Fibroblast of lung (primary cell): ENCODE results near the gene TTC39B. TPM values are rescaled to one million over a fixed set of nuclear protein-coding genes. Genes with fewer than 3 reads are reported as not detected.
A peak's percentile ranks its signal among the peaks of the same experiment; 100 is the strongest.

Experiments
- DNase-seq, 2 donors: peaks; one replicate each; pipeline versions ENCODE4 v3.0.0 to v3.0.0-alpha.2; 2010; ENCODE audit warnings: low read depth in 2 of 2
- H2AFZ ChIP-seq: 2 replicates; pipeline ENCODE4 v1.5.1; 2012; ENCODE audit warnings: low read length, control low read depth, inconsistent platforms
- H3K27ac ChIP-seq: 2 replicates; pipeline ENCODE4 v1.5.1; 2011; ENCODE audit warnings: low read length, control low read depth; ENCODE audit not compliant: insufficient read depth
- H3K27me3 ChIP-seq: 2 replicates; pipeline ENCODE4 v1.5.1; 2011; ENCODE audit warnings: mild to moderate bottlenecking, low read length; ENCODE audit not compliant: control insufficient read depth, insufficient read depth
- H3K36me3 ChIP-seq: 2 replicates; pipeline ENCODE4 v1.5.1; 2011; ENCODE audit warnings: low read length; ENCODE audit not compliant: control insufficient read depth, insufficient read depth
- H3K4me1 ChIP-seq: 2 replicates; pipeline ENCODE4 v1.5.1; 2011; ENCODE audit warnings: low read length; ENCODE audit not compliant: control insufficient read depth, insufficient read depth; ENCODE audit errors: extremely low read depth
- H3K4me2 ChIP-seq: 2 replicates; pipeline ENCODE4 v1.5.1; 2011; ENCODE audit warnings: low read length, control low read depth; ENCODE audit not compliant: insufficient read depth; ENCODE audit errors: extremely low read depth
- H3K4me3 ChIP-seq, 4 experiments: fragments of 200-600 bp in 1 of 4; sonication (generic) in 1 of 4; replicated peaks in 1 of 4; 2 replicates each; pipeline ENCODE4 v1.5.1; 2011 to 2016; ENCODE audit warnings: low read length in 4 of 4, low read depth in 3 of 4, mild to moderate bottlenecking in 3 of 4, control low read depth in 2 of 4, inconsistent platforms in 1 of 4, mixed read lengths in 1 of 4; ENCODE audit not compliant: insufficient read depth in 1 of 4; ENCODE audit errors: control extremely low read depth in 1 of 4
- H3K79me2 ChIP-seq: 2 replicates; pipeline ENCODE4 v1.5.1; 2012; ENCODE audit warnings: mild to moderate bottlenecking, low read length, inconsistent platforms; ENCODE audit not compliant: control insufficient read depth, insufficient read depth
- H3K9ac ChIP-seq: 2 replicates; pipeline ENCODE4 v1.5.1; 2011; ENCODE audit warnings: mild to moderate bottlenecking, low read length, control low read depth; ENCODE audit not compliant: insufficient read depth
- H3K9me3 ChIP-seq: 2 replicates; pipeline ENCODE4 v1.5.1; 2012; ENCODE audit warnings: low read depth, low read length; ENCODE audit not compliant: control insufficient read depth, insufficient read depth
- H4K20me1 ChIP-seq: 2 replicates; pipeline ENCODE4 v1.5.1; 2011; ENCODE audit warnings: low read length; ENCODE audit not compliant: control insufficient read depth, insufficient read depth; ENCODE audit errors: extremely low read depth
- EZH2 ChIP-seq: IDR thresholded peaks from 2 replicates; pipeline ENCODE4 v1.5.1; 2012; ENCODE audit warnings: low read length, control low read depth, mild to moderate bottlenecking; ENCODE audit errors: missing control alignments
- polyA plus RNA-seq, 2 donors: library from polyadenylated mRNA; depleted of rRNA in 1 of 2; stranded (reverse) in 1 of 2; unstranded in 1 of 2; fragments of >200 nt; gene quantifications; 2 replicates each; pipeline ENCODE4 v1.2.1, GENCODE V29; 2011 to 2012; ENCODE audit warnings: missing spikeins in 1 of 2
- total RNA-seq: library from RNA; depleted of rRNA; stranded (reverse); fragments of >200 nt; gene quantifications from 2 replicates; pipeline ENCODE4 v1.2.1, GENCODE V29; 2014
- TF ChIP-seq, protein P1 (sequence below), 2 donors: IDR thresholded peaks in 1 of 2; conservative IDR thresholded peaks in 1 of 2; 1 replicate in 1 of 2; 2 replicates in 1 of 2; pipeline ENCODE4 v1.5.1; 2011 to 2012; ENCODE audit warnings: low read length in 2 of 2, control low read depth in 1 of 2, inconsistent platforms in 1 of 2, low read depth in 1 of 2, mild to moderate bottlenecking in 1 of 2

The TTC39B gene
- total and polyA plus RNA-seq, 2 donors (not counting 1 experiment from before 2014, with no cell fraction given), result 6.2 to 16.8 TPM

DNA sequence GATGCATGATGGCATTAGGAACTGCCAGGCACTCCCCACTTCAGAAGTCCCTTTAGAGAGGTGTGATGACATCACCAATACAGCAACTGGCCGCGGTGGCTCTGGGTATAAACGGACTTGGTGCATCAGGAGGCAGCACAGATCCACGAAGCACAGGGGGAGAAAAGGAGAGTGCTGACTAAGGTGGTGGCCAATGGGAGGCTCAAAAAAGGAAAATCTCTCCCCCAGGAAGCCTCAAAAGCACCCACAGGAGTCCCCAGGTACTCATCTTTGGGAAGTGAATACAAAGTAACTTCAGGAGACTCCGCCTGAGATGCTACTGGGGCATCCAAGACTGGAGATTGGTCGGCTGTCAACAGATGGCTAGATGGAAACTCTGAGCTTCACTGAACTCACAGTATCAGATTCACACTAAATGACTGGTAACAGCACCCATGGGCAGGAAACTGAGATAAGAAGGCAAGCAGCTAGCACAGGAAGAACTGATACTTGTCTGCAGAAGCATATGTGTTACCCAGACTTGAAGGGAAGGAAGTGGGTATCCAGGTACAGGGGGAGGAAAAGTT, 7.6 kb downstream of the TTC39B start:
- H3K9me3 ChIP-seq, result no peaks in the 10 kb centered on the region
- H3K4me3 ChIP-seq, result no peak overlapping the region
- H3K4me2 ChIP-seq, result no peak overlapping the region
- DNase-seq, result no peak
- no peaks in the 10 kb centered on the region for H3K79me2 ChIP-seq
- no peak overlapping the region for H2AFZ ChIP-seq
- no peaks in the 10 kb centered on the region for H3K27me3 ChIP-seq
- no peaks in the 10 kb centered on the region for H3K36me3 ChIP-seq
- H3K9ac ChIP-seq, result no peak overlapping the region
- H3K4me1 ChIP-seq, result peaks cover 14% of the 10 kb centered on the region
- no peaks in the 10 kb centered on the region for H4K20me1 ChIP-seq
- no peak overlapping the region for H3K27ac ChIP-seq
- TF ChIP-seq EZH2, result no peak
- TF ChIP-seq, protein P1, sequence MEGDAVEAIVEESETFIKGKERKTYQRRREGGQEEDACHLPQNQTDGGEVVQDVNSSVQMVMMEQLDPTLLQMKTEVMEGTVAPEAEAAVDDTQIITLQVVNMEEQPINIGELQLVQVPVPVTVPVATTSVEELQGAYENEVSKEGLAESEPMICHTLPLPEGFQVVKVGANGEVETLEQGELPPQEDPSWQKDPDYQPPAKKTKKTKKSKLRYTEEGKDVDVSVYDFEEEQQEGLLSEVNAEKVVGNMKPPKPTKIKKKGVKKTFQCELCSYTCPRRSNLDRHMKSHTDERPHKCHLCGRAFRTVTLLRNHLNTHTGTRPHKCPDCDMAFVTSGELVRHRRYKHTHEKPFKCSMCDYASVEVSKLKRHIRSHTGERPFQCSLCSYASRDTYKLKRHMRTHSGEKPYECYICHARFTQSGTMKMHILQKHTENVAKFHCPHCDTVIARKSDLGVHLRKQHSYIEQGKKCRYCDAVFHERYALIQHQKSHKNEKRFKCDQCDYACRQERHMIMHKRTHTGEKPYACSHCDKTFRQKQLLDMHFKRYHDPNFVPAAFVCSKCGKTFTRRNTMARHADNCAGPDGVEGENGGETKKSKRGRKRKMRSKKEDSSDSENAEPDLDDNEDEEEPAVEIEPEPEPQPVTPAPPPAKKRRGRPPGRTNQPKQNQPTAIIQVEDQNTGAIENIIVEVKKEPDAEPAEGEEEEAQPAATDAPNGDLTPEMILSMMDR (conservative IDR thresholded peaks at IDR 0.05 in 1 of 2, IDR thresholded peaks at IDR 0.05 in 1 of 2; ENCODE audit: low read depth in 1 of 2, low read length in 2 of 2), result no peak

DNA sequence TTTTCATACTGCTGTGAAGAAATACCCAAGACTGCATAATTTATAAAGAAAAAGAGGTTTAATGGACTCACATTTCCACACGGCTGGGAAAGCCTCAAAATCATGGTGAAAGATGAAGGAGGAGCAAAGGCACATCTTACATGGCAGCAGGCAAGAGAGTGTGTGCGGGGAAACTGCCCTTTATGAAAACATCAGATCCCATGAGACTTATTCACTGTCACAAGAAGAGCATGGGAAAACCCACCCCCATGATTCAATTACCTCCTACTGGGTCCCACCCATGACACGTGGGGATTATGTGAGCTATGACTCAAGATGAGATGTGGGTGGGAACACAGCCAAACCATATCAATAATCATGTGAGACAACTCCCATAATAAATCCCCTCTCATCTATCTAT, 8.7 kb downstream of the TTC39B start:
- H3K27me3 ChIP-seq, result no peaks in the 10 kb centered on the region
- no peak overlapping the region for H3K4me3 ChIP-seq
- H3K27ac ChIP-seq, result no peak overlapping the region
- no peak overlapping the region for H2AFZ ChIP-seq
- no peaks in the 10 kb centered on the region for H3K36me3 ChIP-seq
- H3K4me2 ChIP-seq, result no peak overlapping the region
- no peaks in the 10 kb centered on the region for H4K20me1 ChIP-seq
- H3K4me1 ChIP-seq, result peaks cover 14% of the 10 kb centered on the region
- H3K9ac ChIP-seq, result no peak overlapping the region
- H3K79me2 ChIP-seq, result no peaks in the 10 kb centered on the region
- no peak for DNase-seq
- TF ChIP-seq EZH2, result no peak
- TF ChIP-seq, protein P1 (conservative IDR thresholded peaks at IDR 0.05 in 1 of 2, IDR thresholded peaks at IDR 0.05 in 1 of 2; ENCODE audit: low read depth in 1 of 2, low read length in 2 of 2), result no peak
- no peaks in the 10 kb centered on the region for H3K9me3 ChIP-seq

DNA sequence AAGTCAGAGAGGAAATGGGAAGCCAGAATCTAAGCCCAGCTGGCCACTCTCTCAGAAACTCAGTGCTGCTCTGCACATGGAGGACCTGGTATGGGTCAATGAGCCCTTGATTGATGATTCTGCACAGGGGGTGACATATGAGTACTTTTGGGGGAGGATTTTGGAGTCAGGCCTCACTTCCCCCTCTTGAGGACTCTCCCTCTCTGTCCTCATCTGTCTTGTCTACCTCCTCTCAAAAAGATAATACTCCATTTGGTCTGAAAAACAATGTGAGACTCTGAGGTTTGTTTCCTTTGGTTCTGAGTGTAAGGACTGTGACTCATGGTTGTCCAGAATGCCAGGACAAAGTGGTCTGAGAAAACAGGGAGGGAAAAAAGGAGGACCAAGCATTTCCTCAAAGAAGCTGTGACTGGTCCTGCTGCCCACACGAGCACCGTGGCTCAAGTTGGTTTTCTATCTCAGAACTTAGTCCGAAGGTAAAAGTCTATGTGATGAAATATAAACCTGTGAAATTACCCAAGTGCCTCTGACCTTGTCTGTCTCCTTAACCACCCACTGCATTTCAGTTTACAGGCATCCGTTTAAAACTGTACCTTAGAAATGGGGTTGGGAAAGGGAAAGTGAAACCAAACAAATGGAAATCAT, 11.1 kb downstream of the TTC39B start:
- Histone ChIP-seq H3K27me3 (no peaks in the 10 kb centered on the region), H3K4me3 (peak overlapping the region; percentile 55 to 69 (median 60)), H3K27ac (peak overlapping the region; percentile 84), H3K9ac (peak overlapping the region; percentile 20), H2AFZ (peak overlapping the region; percentile 88), H3K79me2 (no peaks in the 10 kb centered on the region), H3K9me3 (no peaks in the 10 kb centered on the region), H3K4me2 (peak overlapping the region; percentile 94), H4K20me1 (no peaks in the 10 kb centered on the region), H3K36me3 (no peaks in the 10 kb centered on the region), H3K4me1 (peaks cover 14% of the 10 kb centered on the region)
- TF ChIP-seq, protein P1 (conservative IDR thresholded peaks at IDR 0.05 in 1 of 2, IDR thresholded peaks at IDR 0.05 in 1 of 2; ENCODE audit: low read depth in 1 of 2, low read length in 2 of 2), result no peak
- TF ChIP-seq EZH2, result no peak
- DNase-seq, result peak; percentile 72 to 88
